HUES6 (cell line): ENCODE results near the gene MBTD1.
"Not testable (repeated sequence)": the region's sequence is repeated elsewhere in the genome, so short reads cannot be mapped to it uniquely, and the experiment has no call there.

Source experiments
- H3K27ac ChIP-seq: 2 replicates; pipeline ENCODE4 v1.7.0; 2013; ENCODE audit warnings: low read depth, mild to moderate bottlenecking, low read length, inconsistent platforms
- H3K27me3 ChIP-seq: 2 replicates; pipeline ENCODE4 v1.6.1; 2013; ENCODE audit warnings: low read length; ENCODE audit not compliant: control insufficient read depth, insufficient read depth
- H3K36me3 ChIP-seq: 2 replicates; pipeline ENCODE4 v1.6.1; 2013; ENCODE audit warnings: low read length; ENCODE audit not compliant: control insufficient read depth, insufficient read depth
- H3K4me1 ChIP-seq: 2 replicates; pipeline ENCODE4 v1.6.1; 2013; ENCODE audit warnings: low read length; ENCODE audit not compliant: control insufficient read depth, insufficient read depth
- H3K4me3 ChIP-seq: 2 replicates; pipeline ENCODE4 v1.5.1; 2013; ENCODE audit warnings: low read depth, low read length
- H3K9ac ChIP-seq: one replicate; pipeline ENCODE4 v1.6.1; 2013; ENCODE audit warnings: mild to moderate bottlenecking, low read length
- H3K9me3 ChIP-seq: 2 replicates; pipeline ENCODE4 v1.6.1; 2013; ENCODE audit warnings: low read depth, low read length; ENCODE audit not compliant: control insufficient read depth, insufficient read depth

Gene MBTD1

GRCh38 chr17:51269991-51270390, 10.1 kb upstream of the MBTD1 start:
- Histone ChIP-seq H3K4me1 (no peaks in the 10 kb centered on the region), H3K9ac (no peak overlapping the region), H3K9me3 (no peaks in the 10 kb centered on the region), H3K27ac (no peak overlapping the region), H3K4me3 (no peak overlapping the region), H3K27me3 (no peaks in the 10 kb centered on the region), H3K36me3 (peaks cover 92% of the 10 kb centered on the region)

GRCh38 chr17:51264466-51264865, 4.6 kb upstream of the MBTD1 start:
- not testable (repeated sequence) for H3K9me3 ChIP-seq, H3K27ac ChIP-seq, H3K27me3 ChIP-seq, H3K9ac ChIP-seq, H3K4me3 ChIP-seq
- H3K36me3 ChIP-seq = peaks cover 71% of the 10 kb centered on the region
- peaks cover 13% of the 10 kb centered on the region; the same call in 1 of the 2 replicates for H3K4me1 ChIP-seq

- H3K4me3 ChIP-seq = 0 out of 2 replicates have a peak overlapping the region, but pooled peaks have one; percentile 4
These were observed 3.2 kb upstream of the MBTD1 start for GRCh38 chr17:51263006-51263405.

GRCh38 chr17:51261024-51261963, 1.4 kb upstream of the MBTD1 start:
- Histone ChIP-seq H3K36me3 (peaks cover 60% of the 10 kb centered on the region), H3K27ac (no peak overlapping the region), H3K27me3 (no peaks in the 10 kb centered on the region), H3K4me3 (peak overlapping the region; percentile 77), H3K9me3 (no peaks in the 10 kb centered on the region), H3K9ac (peak overlapping the region; percentile 97), H3K4me1 (peaks cover 24% of the 10 kb centered on the region; the same call in 1 of the 2 replicates)

More at GRCh38 chr17:51263006-51263405, 3.2 kb upstream of the MBTD1 start:
- Histone ChIP-seq H3K4me1 (peaks cover 21% of the 10 kb centered on the region; the same call in 1 of the 2 replicates), H3K9ac (no peak overlapping the region), H3K36me3 (peaks cover 60% of the 10 kb centered on the region), H3K27ac (no peak overlapping the region), H3K9me3 (no peaks in the 10 kb centered on the region), H3K27me3 (no peaks in the 10 kb centered on the region)

- H3K27ac ChIP-seq = peak within 1 kb of the TSS; percentile 97
- H3K27me3 ChIP-seq = no peaks in the 10 kb centered on the region
- peaks cover 24% of the 10 kb centered on the region; the same call in 1 of the 2 replicates for H3K4me1 ChIP-seq
- H3K9ac ChIP-seq = peak within 1 kb of the TSS; percentile 97
- H3K4me3 ChIP-seq = peak within 1 kb of the TSS; percentile 77
- no peaks in the 10 kb centered on the region for H3K9me3 ChIP-seq
- peaks cover 55% of the 10 kb centered on the region for H3K36me3 ChIP-seq
These were observed 581 bp upstream of the MBTD1 start, which contains the start of gene UTP18 for GRCh38 chr17:51260237-51261023. Gene UTP18 (plus strand): TSS chr17:51260546. CDS start chr17:51260585, 39 bp downstream.

GRCh38 chr17:51258756-51259563, 889 bp downstream of the MBTD1 start:
- peak overlapping the region; percentile 97 for H3K27ac ChIP-seq
- peaks cover 50% of the 10 kb centered on the region for H3K36me3 ChIP-seq
- H3K9ac ChIP-seq = peak overlapping the region; percentile 97
- H3K4me1 ChIP-seq = peaks cover 24% of the 10 kb centered on the region; the same call in 1 of the 2 replicates
- H3K27me3 ChIP-seq = no peaks in the 10 kb centered on the region
- peak overlapping the region; percentile 77 for H3K4me3 ChIP-seq
- H3K9me3 ChIP-seq = no peaks in the 10 kb centered on the region

GRCh38 chr17:51257150-51258081, 2.4 kb downstream of the MBTD1 start:
- H3K36me3 ChIP-seq = peaks cover 49% of the 10 kb centered on the region
- peaks cover 18% of the 10 kb centered on the region; the same call in 1 of the 2 replicates for H3K4me1 ChIP-seq
- H3K9ac ChIP-seq = no peak overlapping the region
- no peaks in the 10 kb centered on the region for H3K9me3 ChIP-seq
- H3K4me3 ChIP-seq = peak overlapping the region; percentile 77; the same call in 1 of the 2 replicates
- no peak overlapping the region for H3K27ac ChIP-seq
- H3K27me3 ChIP-seq = no peaks in the 10 kb centered on the region

GRCh38 chr17:51256101-51256500, 3.7 kb downstream of the MBTD1 start:
- H3K9ac ChIP-seq = no peak overlapping the region
- no peak overlapping the region for H3K4me3 ChIP-seq
- H3K9me3 ChIP-seq = no peaks in the 10 kb centered on the region
- no peak overlapping the region for H3K27ac ChIP-seq
- H3K36me3 ChIP-seq = peaks cover 58% of the 10 kb centered on the region
- no peaks in the 10 kb centered on the region for H3K27me3 ChIP-seq
- H3K4me1 ChIP-seq = peaks cover 11% of the 10 kb centered on the region; the same call in 1 of the 2 replicates

GRCh38 chr17:51255673-51256072, 4.2 kb downstream of the MBTD1 start:
- Histone ChIP-seq H3K9ac (no peak overlapping the region), H3K36me3 (peaks cover 61% of the 10 kb centered on the region), H3K4me3 (no peak overlapping the region), H3K27ac (no peak overlapping the region), H3K27me3 (no peaks in the 10 kb centered on the region), H3K4me1 (peaks cover 11% of the 10 kb centered on the region; the same call in 1 of the 2 replicates), H3K9me3 (no peaks in the 10 kb centered on the region)
